H9 (cell line): Measurements from ENCODE around the gene OLIG1. TPM values are rescaled to one million over a fixed set of nuclear protein-coding genes. Genes with fewer than 3 reads are reported as not detected.

ENCODE experiments used
- DNase-seq: peaks from one replicate; pipeline ENCODE4 v3.0.0-alpha.2; 2017
- H2AFZ ChIP-seq: one replicate; pipeline ENCODE4 v1.6.1; 2013; ENCODE audit warnings: mild to moderate bottlenecking, low read length, control low read depth, moderate library complexity
- H2AK5ac ChIP-seq: 2 replicates; pipeline ENCODE4 v1.6.1; 2013; ENCODE audit warnings: low read length, control low read depth, mixed read lengths; ENCODE audit not compliant: insufficient read length
- H2BK120ac ChIP-seq: one replicate; pipeline ENCODE4 v1.6.1; 2013; ENCODE audit warnings: low read depth, mild to moderate bottlenecking, low read length, control low read depth, inconsistent platforms; ENCODE audit not compliant: poor library complexity, severe bottlenecking
- H2BK12ac ChIP-seq: 2 replicates; pipeline ENCODE4 v1.6.1; 2013; ENCODE audit warnings: low read length, control low read depth, mixed read lengths, low read depth; ENCODE audit not compliant: insufficient read length
- H2BK15ac ChIP-seq: 2 replicates; pipeline ENCODE4 v1.6.1; 2013; ENCODE audit warnings: low read depth, low read length, control low read depth
- H2BK20ac ChIP-seq: one replicate; pipeline ENCODE4 v1.6.1; 2013; ENCODE audit warnings: low read depth, mild to moderate bottlenecking, low read length, control low read depth, inconsistent platforms; ENCODE audit not compliant: poor library complexity, severe bottlenecking
- H2BK5ac ChIP-seq: 2 replicates; pipeline ENCODE4 v1.6.1; 2013; ENCODE audit warnings: low read length, control low read depth, mixed read lengths; ENCODE audit not compliant: insufficient read length
- H3K14ac ChIP-seq: 2 replicates; pipeline ENCODE4 v1.6.1; 2013; ENCODE audit warnings: low read length, control low read depth; ENCODE audit not compliant: insufficient read depth
- H3K18ac ChIP-seq: 2 replicates; pipeline ENCODE4 v1.6.1; 2013; ENCODE audit warnings: low read depth, mild to moderate bottlenecking, mixed read lengths, low read length, control low read depth; ENCODE audit not compliant: insufficient read length
- H3K23ac ChIP-seq: 2 replicates; pipeline ENCODE4 v1.6.1; 2013; ENCODE audit warnings: low read length, control low read depth, mixed read lengths, low read depth; ENCODE audit not compliant: insufficient read length
- H3K23me2 ChIP-seq: 2 replicates; pipeline ENCODE4 v1.6.1; 2013; ENCODE audit warnings: low read depth, mild to moderate bottlenecking, mixed read lengths, low read length, control low read depth; ENCODE audit not compliant: insufficient read length, poor library complexity, severe bottlenecking
- H3K27ac ChIP-seq: 2 replicates; pipeline ENCODE4 v1.5.1; 2013; ENCODE audit warnings: low read length, control low read depth, mixed read lengths, low read depth; ENCODE audit not compliant: insufficient read length
- H3K27me3 ChIP-seq: 2 replicates; pipeline ENCODE4 v1.6.1; 2013; ENCODE audit warnings: low read length, control low read depth, inconsistent platforms; ENCODE audit not compliant: insufficient read depth
- H3K4ac ChIP-seq: 2 replicates; pipeline ENCODE4 v1.6.1; 2013; ENCODE audit warnings: low read depth, mild to moderate bottlenecking, control low read depth, inconsistent platforms, low read length, moderate library complexity
- H3K4me1 ChIP-seq: 2 replicates; pipeline ENCODE4 v1.6.1; 2013; ENCODE audit warnings: low read length, control low read depth, inconsistent platforms; ENCODE audit not compliant: insufficient read depth
- H3K4me2 ChIP-seq: 2 replicates; pipeline ENCODE4 v1.6.1; 2013; ENCODE audit warnings: low read length, control low read depth, mixed read lengths; ENCODE audit not compliant: insufficient read length, insufficient read depth
- H3K56ac ChIP-seq: 2 replicates; pipeline ENCODE4 v1.6.1; 2013; ENCODE audit warnings: low read depth, mild to moderate bottlenecking, mixed read lengths, low read length, control low read depth; ENCODE audit not compliant: insufficient read length
- H3K79me1 ChIP-seq: 2 replicates; pipeline ENCODE4 v1.6.1; 2013; ENCODE audit warnings: low read depth, mild to moderate bottlenecking, moderate library complexity, low read length, control low read depth, inconsistent platforms; ENCODE audit not compliant: insufficient read depth, poor library complexity, severe bottlenecking
- H3K79me2 ChIP-seq: 2 replicates; pipeline ENCODE4 v1.6.1; 2013; ENCODE audit warnings: low read length, control low read depth, inconsistent platforms; ENCODE audit not compliant: insufficient read depth
- H3K9ac ChIP-seq: 2 replicates; pipeline ENCODE4 v1.6.1; 2013; ENCODE audit warnings: low read length, control low read depth, mixed read lengths; ENCODE audit not compliant: insufficient read length; ENCODE audit errors: extremely low read depth
- H3K9me3 ChIP-seq: one replicate; pipeline ENCODE4 v1.6.1; 2013; ENCODE audit warnings: low read depth, low read length, inconsistent platforms; ENCODE audit not compliant: control insufficient read depth
- H3T11ph ChIP-seq: one replicate; pipeline ENCODE4 v1.6.1; 2013; ENCODE audit warnings: mild to moderate bottlenecking, low read length, control low read depth, inconsistent platforms
- H4K20me1 ChIP-seq: one replicate; pipeline ENCODE4 v1.6.1; 2013; ENCODE audit not compliant: control insufficient read depth, insufficient read length, insufficient read depth
- H4K5ac ChIP-seq: 2 replicates; pipeline ENCODE4 v1.6.1; 2013; ENCODE audit warnings: low read depth, mild to moderate bottlenecking, mixed read lengths, low read length, control low read depth; ENCODE audit not compliant: insufficient read length
- H4K8ac ChIP-seq: replicated peaks from 2 replicates; pipeline ENCODE4 v1.6.1; 2013; ENCODE audit warnings: low read length, control low read depth, mixed read lengths, low read depth; ENCODE audit not compliant: insufficient read length
- H4K91ac ChIP-seq: 2 replicates; pipeline ENCODE4 v1.6.1; 2013; ENCODE audit warnings: low read depth, mild to moderate bottlenecking, moderate library complexity, mixed read lengths, low read length, control low read depth; ENCODE audit not compliant: insufficient read length
- H3K27ac Mint-ChIP-seq, 3 experiments: 2 replicates in 2 of 3; 3 replicates in 1 of 3; pipeline ENCODE4 v1.8.0; 2020 to 2021; ENCODE audit warnings: mixed read lengths in 3 of 3, mild to moderate bottlenecking in 1 of 3, moderate library complexity in 1 of 3
- H3K27me3 Mint-ChIP-seq: 2 replicates; pipeline ENCODE4 v1.8.0; 2021; ENCODE audit warnings: low read depth, mild to moderate bottlenecking, moderate library complexity, mixed read lengths
- H3K36me3 Mint-ChIP-seq, 3 experiments: 2 replicates in 2 of 3; 3 replicates in 1 of 3; pipeline ENCODE4 v1.8.0; 2020 to 2021; ENCODE audit warnings: low read depth in 3 of 3, mixed read lengths in 3 of 3; ENCODE audit not compliant: insufficient read depth in 1 of 3
- H3K4me1 Mint-ChIP-seq, 2 experiments: 2 replicates each; pipeline ENCODE4 v1.8.0; 2020; ENCODE audit warnings: mixed read lengths in 2 of 2
- H3K4me3 Mint-ChIP-seq, 2 experiments: 2 replicates in 1 of 2; 3 replicates in 1 of 2; pipeline ENCODE4 v1.8.0; 2020 to 2021; ENCODE audit warnings: mild to moderate bottlenecking in 2 of 2, mixed read lengths in 2 of 2, moderate library complexity in 1 of 2
- H3K9me3 Mint-ChIP-seq, 2 experiments: 2 replicates in 1 of 2; 3 replicates in 1 of 2; pipeline ENCODE4 v1.8.0; 2020; ENCODE audit warnings: mild to moderate bottlenecking in 2 of 2, mixed read lengths in 2 of 2, moderate library complexity in 1 of 2
- CTCF ChIP-seq: fragments of 200-600 bp; sonication (generic); conservative IDR thresholded peaks from 3 replicates; pipeline ENCODE4 v1.8.0; 2021; ENCODE audit warnings: antibody characterized with exemption, mild to moderate bottlenecking
- WGBS: extraction: QIAGEN DNeasy Blood & Tissue Kit; methylation state at CpG from one replicate; pipeline ENCODE4 v1.1.7; 2013; ENCODE audit warnings: missing lambda C conversion rate, low lambda C conversion rate, mixed read lengths; ENCODE audit not compliant: insufficient read length; ENCODE audit errors: extremely low coverage; 5-methylcytosine and 5-hydroxymethylcytosine counted together
- total RNA-seq: library from RNA; stranded (reverse); gene quantifications from 2 replicates; pipeline ENCODE4 v1.2.1, GENCODE V29; 2021

Gene OLIG1
- total RNA-seq, 1 experiment from 2014 or later = 0.31 TPM

- WGBS = no CpG with 5 or more reads among the region's 11 CpGs
- peaks cover 6% of the 10 kb centered on the region for H3K4me1 ChIP-seq
- H4K20me1 ChIP-seq = no peaks in the 10 kb centered on the region
These were observed 322 bp upstream of the OLIG1 start for GRCh38 chr21:33069645-33069993.

More at GRCh38 chr21:33069645-33069993, 322 bp upstream of the OLIG1 start:
- Histone ChIP-seq H3K56ac (no peak overlapping the region), H2BK120ac (no peak overlapping the region), H2BK20ac (no peak overlapping the region), H3K23me2 (peaks cover 12% of the 10 kb centered on the region), H2BK12ac (no peak overlapping the region), H3K27me3 (peaks cover 67% of the 10 kb centered on the region), H3K4me2 (peak overlapping the region; percentile 57), H3K18ac (no peak overlapping the region), H3K79me1 (no peaks in the 10 kb centered on the region), H2BK5ac (no peak overlapping the region), H2AFZ (no peak overlapping the region), H4K5ac (no peak overlapping the region), H3K9ac (no peak overlapping the region), H3T11ph (no peak overlapping the region), H3K4ac (no peak overlapping the region), H2AK5ac (no peak overlapping the region), H3K23ac (no peak overlapping the region), H3K14ac (no peak overlapping the region), H4K91ac (no peak overlapping the region), H4K8ac (no peak overlapping the region), H3K79me2 (no peaks in the 10 kb centered on the region), H3K9me3 (no peaks in the 10 kb centered on the region), H2BK15ac (no peak overlapping the region), H3K27ac (no peak overlapping the region)
- H3K9me3 Mint-ChIP-seq = peaks cover 8 to 12% of the 10 kb centered on the region in 2 experiments
- peaks cover 91% of the 10 kb centered on the region for H3K27me3 Mint-ChIP-seq
- peaks cover 0 to 4% (median 0%) of the 10 kb centered on the region in 3 experiments; a peak in 1 of 7 replicates for H3K36me3 Mint-ChIP-seq
- H3K4me3 Mint-ChIP-seq = peak overlapping the region in 1 of 2 experiments; percentile 27; a peak in 2 of 5 replicates
- DNase-seq = no peak
- TF ChIP-seq CTCF = no peak
- H3K4me1 Mint-ChIP-seq = peaks cover 33 to 43% of the 10 kb centered on the region in 2 experiments
- no peak overlapping the region for H3K27ac Mint-ChIP-seq
